Pons (tissue), 1 donor: ENCODE results near the gene DAZAP1.

Experiments used
- DNase-seq: peaks from one replicate; pipeline ENCODE4 v3.0.0-alpha.2; 2016; ENCODE audit warnings: low spot score

The DAZAP1 gene

GRCh38 chr19:1377176-1377964 is 30.0 kb upstream of the DAZAP1 start:
- no peak for DNase-seq

- no peak for DNase-seq
Measured at GRCh38 chr19:1377965-1378785, 29.2 kb upstream of the DAZAP1 start.

GRCh38 chr19:1379126-1379905 is 28.1 kb upstream of the DAZAP1 start:
- no peak for DNase-seq

GRCh38 chr19:1379961-1380489 is 27.4 kb upstream of the DAZAP1 start:
- DNase-seq, result no peak

GRCh38 chr19:1382250-1382649 is 25.1 kb upstream of the DAZAP1 start:
- no peak for DNase-seq

- DNase-seq, result no peak
Measured at GRCh38 chr19:1383017-1383311, 24.4 kb upstream of the DAZAP1 start.

- peak; percentile 91 for DNase-seq
Measured at GRCh38 chr19:1383312-1384084, 23.9 kb upstream of the DAZAP1 start, which contains the start of gene NDUFS7. TSS of gene NDUFS7 (plus strand) at chr19:1383907. CDS start at chr19:1383927, 20 bp downstream.

- no peak for DNase-seq
Measured at GRCh38 chr19:1384085-1384462, 23.3 kb upstream of the DAZAP1 start.

- peak; percentile 45 for DNase-seq
Measured at GRCh38 chr19:1384478-1385110, 22.8 kb upstream of the DAZAP1 start.

- no peak for DNase-seq
Measured at GRCh38 chr19:1385816-1386215, 21.6 kb upstream of the DAZAP1 start.

- no peak for DNase-seq
Measured at GRCh38 chr19:1386945-1387683, 20.3 kb upstream of the DAZAP1 start.

- no peak for DNase-seq
Measured at GRCh38 chr19:1387684-1388636, 19.4 kb upstream of the DAZAP1 start.

GRCh38 chr19:1388637-1389026 is 18.8 kb upstream of the DAZAP1 start:
- no peak for DNase-seq

GRCh38 chr19:1389033-1389940 is 18.1 kb upstream of the DAZAP1 start:
- DNase-seq, result peak; percentile 89

GRCh38 chr19:1390890-1391423 is 16.4 kb upstream of the DAZAP1 start:
- no peak for DNase-seq

GRCh38 chr19:1392407-1392806 is 15.0 kb upstream of the DAZAP1 start:
- no peak for DNase-seq

- DNase-seq, result no peak
Measured at GRCh38 chr19:1392939-1393530, 14.4 kb upstream of the DAZAP1 start.
